GM20000 (cell line): ENCODE results near the gene FOXK1.

ENCODE experiments used
- DNase-seq: peaks from one replicate; pipeline ENCODE4 v3.0.0; 2012; ENCODE audit warnings: low spot score
- CTCF ChIP-seq: IDR thresholded peaks from 2 replicates; pipeline ENCODE4 v1.5.1; 2012; ENCODE audit warnings: mild to moderate bottlenecking, control low read depth; ENCODE audit errors: extremely low read depth, missing control alignments

FOXK1 gene

GRCh38 chr7:4764402-4765007 lies 82.4 kb downstream of the FOXK1 start:
- TF ChIP-seq CTCF: no peak
- DNase-seq: no peak

- TF ChIP-seq CTCF: no peak
- DNase-seq: no peak
These were observed 83.8 kb downstream of the FOXK1 start for GRCh38 chr7:4765776-4766490.

- no peak for TF ChIP-seq CTCF
- DNase-seq: no peak
These were observed 84.8 kb downstream of the FOXK1 start for GRCh38 chr7:4766666-4767519.

GRCh38 chr7:4768597-4769569 lies 86.8 kb downstream of the FOXK1 start:
- DNase-seq: no peak
- no peak for TF ChIP-seq CTCF

GRCh38 chr7:4769761-4770160 lies 87.7 kb downstream of the FOXK1 start:
- DNase-seq: no peak
- TF ChIP-seq CTCF: no peak

GRCh38 chr7:4770886-4771285 lies 88.8 kb downstream of the FOXK1 start:
- TF ChIP-seq CTCF: no peak
- DNase-seq: no peak
